H9 (cell line): ENCODE data around the gene ACP4. TPM values are rescaled to one million over a fixed set of nuclear protein-coding genes. Genes with fewer than 3 reads are reported as not detected.

ENCODE experiments used
- DNase-seq: peaks from one replicate; pipeline ENCODE4 v3.0.0-alpha.2; 2017
- H2AFZ ChIP-seq: one replicate; pipeline ENCODE4 v1.6.1; 2013; ENCODE audit warnings: mild to moderate bottlenecking, low read length, control low read depth, moderate library complexity
- H2AK5ac ChIP-seq: 2 replicates; pipeline ENCODE4 v1.6.1; 2013; ENCODE audit warnings: low read length, control low read depth, mixed read lengths; ENCODE audit not compliant: insufficient read length
- H2BK120ac ChIP-seq: one replicate; pipeline ENCODE4 v1.6.1; 2013; ENCODE audit warnings: low read depth, mild to moderate bottlenecking, low read length, control low read depth, inconsistent platforms; ENCODE audit not compliant: poor library complexity, severe bottlenecking
- H2BK12ac ChIP-seq: 2 replicates; pipeline ENCODE4 v1.6.1; 2013; ENCODE audit warnings: low read length, control low read depth, mixed read lengths, low read depth; ENCODE audit not compliant: insufficient read length
- H2BK15ac ChIP-seq: 2 replicates; pipeline ENCODE4 v1.6.1; 2013; ENCODE audit warnings: low read depth, low read length, control low read depth
- H2BK20ac ChIP-seq: one replicate; pipeline ENCODE4 v1.6.1; 2013; ENCODE audit warnings: low read depth, mild to moderate bottlenecking, low read length, control low read depth, inconsistent platforms; ENCODE audit not compliant: poor library complexity, severe bottlenecking
- H2BK5ac ChIP-seq: 2 replicates; pipeline ENCODE4 v1.6.1; 2013; ENCODE audit warnings: low read length, control low read depth, mixed read lengths; ENCODE audit not compliant: insufficient read length
- H3K14ac ChIP-seq: 2 replicates; pipeline ENCODE4 v1.6.1; 2013; ENCODE audit warnings: low read length, control low read depth; ENCODE audit not compliant: insufficient read depth
- H3K18ac ChIP-seq: 2 replicates; pipeline ENCODE4 v1.6.1; 2013; ENCODE audit warnings: low read depth, mild to moderate bottlenecking, mixed read lengths, low read length, control low read depth; ENCODE audit not compliant: insufficient read length
- H3K23ac ChIP-seq: 2 replicates; pipeline ENCODE4 v1.6.1; 2013; ENCODE audit warnings: low read length, control low read depth, mixed read lengths, low read depth; ENCODE audit not compliant: insufficient read length
- H3K23me2 ChIP-seq: 2 replicates; pipeline ENCODE4 v1.6.1; 2013; ENCODE audit warnings: low read depth, mild to moderate bottlenecking, mixed read lengths, low read length, control low read depth; ENCODE audit not compliant: insufficient read length, poor library complexity, severe bottlenecking
- H3K27ac ChIP-seq: 2 replicates; pipeline ENCODE4 v1.5.1; 2013; ENCODE audit warnings: low read length, control low read depth, mixed read lengths, low read depth; ENCODE audit not compliant: insufficient read length
- H3K27me3 ChIP-seq: 2 replicates; pipeline ENCODE4 v1.6.1; 2013; ENCODE audit warnings: low read length, control low read depth, inconsistent platforms; ENCODE audit not compliant: insufficient read depth
- H3K4ac ChIP-seq: 2 replicates; pipeline ENCODE4 v1.6.1; 2013; ENCODE audit warnings: low read depth, mild to moderate bottlenecking, control low read depth, inconsistent platforms, low read length, moderate library complexity
- H3K4me1 ChIP-seq: 2 replicates; pipeline ENCODE4 v1.6.1; 2013; ENCODE audit warnings: low read length, control low read depth, inconsistent platforms; ENCODE audit not compliant: insufficient read depth
- H3K4me2 ChIP-seq: 2 replicates; pipeline ENCODE4 v1.6.1; 2013; ENCODE audit warnings: low read length, control low read depth, mixed read lengths; ENCODE audit not compliant: insufficient read length, insufficient read depth
- H3K56ac ChIP-seq: 2 replicates; pipeline ENCODE4 v1.6.1; 2013; ENCODE audit warnings: low read depth, mild to moderate bottlenecking, mixed read lengths, low read length, control low read depth; ENCODE audit not compliant: insufficient read length
- H3K79me1 ChIP-seq: 2 replicates; pipeline ENCODE4 v1.6.1; 2013; ENCODE audit warnings: low read depth, mild to moderate bottlenecking, moderate library complexity, low read length, control low read depth, inconsistent platforms; ENCODE audit not compliant: insufficient read depth, poor library complexity, severe bottlenecking
- H3K79me2 ChIP-seq: 2 replicates; pipeline ENCODE4 v1.6.1; 2013; ENCODE audit warnings: low read length, control low read depth, inconsistent platforms; ENCODE audit not compliant: insufficient read depth
- H3K9ac ChIP-seq: 2 replicates; pipeline ENCODE4 v1.6.1; 2013; ENCODE audit warnings: low read length, control low read depth, mixed read lengths; ENCODE audit not compliant: insufficient read length; ENCODE audit errors: extremely low read depth
- H3K9me3 ChIP-seq: one replicate; pipeline ENCODE4 v1.6.1; 2013; ENCODE audit warnings: low read depth, low read length, inconsistent platforms; ENCODE audit not compliant: control insufficient read depth
- H3T11ph ChIP-seq: one replicate; pipeline ENCODE4 v1.6.1; 2013; ENCODE audit warnings: mild to moderate bottlenecking, low read length, control low read depth, inconsistent platforms
- H4K20me1 ChIP-seq: one replicate; pipeline ENCODE4 v1.6.1; 2013; ENCODE audit not compliant: control insufficient read depth, insufficient read length, insufficient read depth
- H4K5ac ChIP-seq: 2 replicates; pipeline ENCODE4 v1.6.1; 2013; ENCODE audit warnings: low read depth, mild to moderate bottlenecking, mixed read lengths, low read length, control low read depth; ENCODE audit not compliant: insufficient read length
- H4K8ac ChIP-seq: replicated peaks from 2 replicates; pipeline ENCODE4 v1.6.1; 2013; ENCODE audit warnings: low read length, control low read depth, mixed read lengths, low read depth; ENCODE audit not compliant: insufficient read length
- H4K91ac ChIP-seq: 2 replicates; pipeline ENCODE4 v1.6.1; 2013; ENCODE audit warnings: low read depth, mild to moderate bottlenecking, moderate library complexity, mixed read lengths, low read length, control low read depth; ENCODE audit not compliant: insufficient read length
- H3K27ac Mint-ChIP-seq, 3 experiments: 2 replicates in 2 of 3; 3 replicates in 1 of 3; pipeline ENCODE4 v1.8.0; 2020 to 2021; ENCODE audit warnings: mixed read lengths in 3 of 3, mild to moderate bottlenecking in 1 of 3, moderate library complexity in 1 of 3
- H3K27me3 Mint-ChIP-seq: 2 replicates; pipeline ENCODE4 v1.8.0; 2021; ENCODE audit warnings: low read depth, mild to moderate bottlenecking, moderate library complexity, mixed read lengths
- H3K36me3 Mint-ChIP-seq, 3 experiments: 2 replicates in 2 of 3; 3 replicates in 1 of 3; pipeline ENCODE4 v1.8.0; 2020 to 2021; ENCODE audit warnings: low read depth in 3 of 3, mixed read lengths in 3 of 3; ENCODE audit not compliant: insufficient read depth in 1 of 3
- H3K4me1 Mint-ChIP-seq, 2 experiments: 2 replicates each; pipeline ENCODE4 v1.8.0; 2020; ENCODE audit warnings: mixed read lengths in 2 of 2
- H3K4me3 Mint-ChIP-seq, 2 experiments: 2 replicates in 1 of 2; 3 replicates in 1 of 2; pipeline ENCODE4 v1.8.0; 2020 to 2021; ENCODE audit warnings: mild to moderate bottlenecking in 2 of 2, mixed read lengths in 2 of 2, moderate library complexity in 1 of 2
- H3K9me3 Mint-ChIP-seq, 2 experiments: 2 replicates in 1 of 2; 3 replicates in 1 of 2; pipeline ENCODE4 v1.8.0; 2020; ENCODE audit warnings: mild to moderate bottlenecking in 2 of 2, mixed read lengths in 2 of 2, moderate library complexity in 1 of 2
- WGBS: extraction: QIAGEN DNeasy Blood & Tissue Kit; methylation state at CpG from one replicate; pipeline ENCODE4 v1.1.7; 2013; ENCODE audit warnings: missing lambda C conversion rate, low lambda C conversion rate, mixed read lengths; ENCODE audit not compliant: insufficient read length; ENCODE audit errors: extremely low coverage; 5-methylcytosine and 5-hydroxymethylcytosine counted together
- total RNA-seq: library from RNA; stranded (reverse); gene quantifications from 2 replicates; pipeline ENCODE4 v1.2.1, GENCODE V29; 2021
- TF ChIP-seq, protein P1 (sequence below): fragments of 200-600 bp; sonication (generic); conservative IDR thresholded peaks from 3 replicates; pipeline ENCODE4 v1.8.0; 2021; ENCODE audit warnings: antibody characterized with exemption, mild to moderate bottlenecking

ACP4 gene
- total RNA-seq, 1 experiment from 2014 or later: not detected

DNA sequence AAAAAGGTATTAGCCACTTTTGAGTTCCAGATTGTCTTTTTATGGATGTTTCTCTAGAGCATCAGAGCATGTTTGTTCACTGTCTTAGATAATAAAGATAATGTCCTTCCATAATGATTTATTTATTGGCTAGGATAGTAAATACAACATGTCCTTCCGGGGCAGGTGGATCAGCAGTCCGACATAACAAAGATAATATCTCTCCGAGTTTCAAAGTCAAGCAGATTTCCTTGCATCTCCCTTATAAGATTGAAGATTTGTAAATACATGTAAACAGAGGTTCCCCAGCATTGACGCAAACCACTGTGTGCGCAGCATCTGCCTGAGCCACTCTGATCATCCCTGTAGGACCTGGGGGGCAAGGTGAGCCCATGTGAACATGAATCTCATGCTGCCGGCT, 51.9 kb downstream of the ACP4 start:
- H3K23me2 ChIP-seq: no peaks in the 10 kb centered on the region
- no peaks in the 10 kb centered on the region for H3K79me1 ChIP-seq
- no peak overlapping the region for H2BK120ac ChIP-seq
- H3K36me3 Mint-ChIP-seq: no peaks in the 10 kb centered on the region
- H3K4me1 ChIP-seq: no peaks in the 10 kb centered on the region
- H3K4me1 Mint-ChIP-seq: peaks cover 18 to 25% of the 10 kb centered on the region in 2 experiments
- peaks cover 0 to 8% of the 10 kb centered on the region in 2 experiments; a peak in 3 of 5 replicates for H3K9me3 Mint-ChIP-seq
- no peak overlapping the region for H2AK5ac ChIP-seq
- peaks cover 79% of the 10 kb centered on the region for H3K27me3 Mint-ChIP-seq
- H3T11ph ChIP-seq: no peak overlapping the region
- no peaks in the 10 kb centered on the region for H3K9me3 ChIP-seq
- H3K79me2 ChIP-seq: no peaks in the 10 kb centered on the region
- no peak overlapping the region for H3K18ac ChIP-seq
- no peak overlapping the region for H3K4me2 ChIP-seq
- DNase-seq: no peak
- H3K23ac ChIP-seq: no peak overlapping the region
- H3K56ac ChIP-seq: no peak overlapping the region
- H3K27me3 ChIP-seq: 0 out of 2 replicates have a peak, but pooled peaks cover 2% of the 10 kb centered on the region
- no peak overlapping the region for H4K91ac ChIP-seq
- H4K20me1 ChIP-seq: no peaks in the 10 kb centered on the region
- no peak overlapping the region for H4K5ac ChIP-seq
- no peak overlapping the region for H3K4ac ChIP-seq
- no peak overlapping the region for H3K9ac ChIP-seq
- H3K27ac Mint-ChIP-seq: no peak overlapping the region
- H2BK5ac ChIP-seq: no peak overlapping the region
- no peak overlapping the region for H2BK12ac ChIP-seq
- no peak overlapping the region for H2BK20ac ChIP-seq
- H3K4me3 Mint-ChIP-seq: no peak overlapping the region
- no peak overlapping the region for H2BK15ac ChIP-seq
- H3K14ac ChIP-seq: no peak overlapping the region
- H3K27ac ChIP-seq: no peak overlapping the region
- TF ChIP-seq, protein P1, sequence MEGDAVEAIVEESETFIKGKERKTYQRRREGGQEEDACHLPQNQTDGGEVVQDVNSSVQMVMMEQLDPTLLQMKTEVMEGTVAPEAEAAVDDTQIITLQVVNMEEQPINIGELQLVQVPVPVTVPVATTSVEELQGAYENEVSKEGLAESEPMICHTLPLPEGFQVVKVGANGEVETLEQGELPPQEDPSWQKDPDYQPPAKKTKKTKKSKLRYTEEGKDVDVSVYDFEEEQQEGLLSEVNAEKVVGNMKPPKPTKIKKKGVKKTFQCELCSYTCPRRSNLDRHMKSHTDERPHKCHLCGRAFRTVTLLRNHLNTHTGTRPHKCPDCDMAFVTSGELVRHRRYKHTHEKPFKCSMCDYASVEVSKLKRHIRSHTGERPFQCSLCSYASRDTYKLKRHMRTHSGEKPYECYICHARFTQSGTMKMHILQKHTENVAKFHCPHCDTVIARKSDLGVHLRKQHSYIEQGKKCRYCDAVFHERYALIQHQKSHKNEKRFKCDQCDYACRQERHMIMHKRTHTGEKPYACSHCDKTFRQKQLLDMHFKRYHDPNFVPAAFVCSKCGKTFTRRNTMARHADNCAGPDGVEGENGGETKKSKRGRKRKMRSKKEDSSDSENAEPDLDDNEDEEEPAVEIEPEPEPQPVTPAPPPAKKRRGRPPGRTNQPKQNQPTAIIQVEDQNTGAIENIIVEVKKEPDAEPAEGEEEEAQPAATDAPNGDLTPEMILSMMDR: no peak
- H4K8ac ChIP-seq: no peak overlapping the region
- no CpG with 5 or more reads among the region's 6 CpGs for WGBS
- no peak overlapping the region for H2AFZ ChIP-seq
